SK-N-SH treated with all-trans-retinoic acid at 6 μM for 48 hours (cell line): ENCODE measurements around the gene TSSC4.

Source experiments
- ARNTL ChIP-seq: fragments of 450-650 bp; formaldehyde crosslinking; IDR thresholded peaks from 2 replicates; pipeline ENCODE4 v1.5.0; 2020; ENCODE audit warnings: low read depth, mild to moderate bottlenecking, moderate library complexity, borderline replicate concordance
- BACH2 ChIP-seq: fragments of 250-450 bp; sonication (Bioruptor Pico); IDR thresholded peaks from 2 replicates; pipeline ENCODE4 v1.9.0; 2021; ENCODE audit warnings: mild to moderate bottlenecking, borderline replicate concordance
- GLIS3 ChIP-seq: fragments of 250-450 bp; sonication (Bioruptor Pico); IDR thresholded peaks from 2 replicates; pipeline ENCODE4 v1.5.0; 2020; ENCODE audit warnings: mild to moderate bottlenecking, moderate library complexity
- ISL1 ChIP-seq: fragments of 250-450 bp; sonication (Bioruptor Pico); IDR thresholded peaks from 2 replicates; pipeline ENCODE4 v2.1.2; 2022; ENCODE audit warnings: mild to moderate bottlenecking, moderate library complexity
- POU6F1 ChIP-seq: fragments of 250-450 bp; sonication (Bioruptor Pico); IDR thresholded peaks from 2 replicates; pipeline ENCODE4 v1.8.0; 2021; ENCODE audit warnings: low read depth, mild to moderate bottlenecking, moderate library complexity, borderline replicate concordance
- PPARA ChIP-seq: fragments of 250-450 bp; sonication (Bioruptor Pico); IDR thresholded peaks from 2 replicates; pipeline ENCODE4 v1.5.0; 2020; ENCODE audit warnings: mild to moderate bottlenecking, borderline replicate concordance
- RARB ChIP-seq: fragments of 250-450 bp; sonication (Bioruptor Pico); IDR thresholded peaks from 2 replicates; pipeline ENCODE4 v1.8.0; 2021; ENCODE audit warnings: mild to moderate bottlenecking, moderate library complexity
- ZC3H10 ChIP-seq: fragments of 250-450 bp; sonication (Bioruptor Pico); IDR thresholded peaks from 2 replicates; pipeline ENCODE4 v1.5.1; 2021; ENCODE audit warnings: mild to moderate bottlenecking, moderate library complexity
- ZFP30 ChIP-seq: fragments of 450-650 bp; formaldehyde crosslinking; IDR thresholded peaks from 2 replicates; pipeline ENCODE4 v1.5.0; 2022; ENCODE audit warnings: mild to moderate bottlenecking, moderate library complexity
- ZNF8 ChIP-seq: fragments of 450-650 bp; formaldehyde crosslinking; IDR thresholded peaks from 2 replicates; pipeline ENCODE4 v1.5.0; 2020; ENCODE audit warnings: mild to moderate bottlenecking, moderate library complexity
- TF ChIP-seq, protein P1 (sequence below): fragments of 250-450 bp; sonication (Bioruptor Pico); IDR thresholded peaks from 2 replicates; pipeline ENCODE4 v1.8.0; 2020; ENCODE audit warnings: mild to moderate bottlenecking, moderate library complexity, borderline replicate concordance
- TF ChIP-seq, protein P2 (sequence below): fragments of 250-450 bp; sonication (Bioruptor Pico); IDR thresholded peaks from 2 replicates; pipeline ENCODE4 v1.5.1; 2021; ENCODE audit warnings: mild to moderate bottlenecking, moderate library complexity
- TF ChIP-seq, protein P3 (sequence below): fragments of 250-450 bp; sonication (Bioruptor Pico); IDR thresholded peaks from 2 replicates; pipeline ENCODE4 v1.5.1; 2020; ENCODE audit warnings: low read depth, mild to moderate bottlenecking, moderate library complexity
- TF ChIP-seq, protein P4 (sequence below): fragments of 250-450 bp; sonication (Bioruptor Pico); IDR thresholded peaks from 2 replicates; pipeline ENCODE4 v1.5.0; 2020; ENCODE audit warnings: mild to moderate bottlenecking, moderate library complexity

DNA sequence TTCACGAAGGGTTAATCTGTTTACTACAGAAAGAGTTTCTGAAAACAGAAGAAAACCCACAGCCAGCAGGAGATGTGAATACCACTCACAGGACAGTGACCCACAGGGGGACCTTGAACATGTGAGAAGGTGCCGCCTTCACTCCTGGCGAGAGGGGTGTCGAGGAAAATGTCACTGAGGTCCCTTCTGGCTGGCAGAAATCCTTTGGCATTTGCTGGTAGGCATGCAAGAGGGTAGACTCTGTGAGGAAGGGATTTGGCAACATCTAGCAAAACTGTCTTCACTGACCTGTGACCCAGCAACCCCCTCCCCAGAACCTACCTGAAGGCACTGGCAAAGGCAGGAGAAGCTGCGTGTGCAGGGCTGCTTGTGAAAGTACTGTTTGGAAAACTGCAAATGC, 52.9 kb downstream of the TSSC4 start:
- TF ChIP-seq, protein P1, sequence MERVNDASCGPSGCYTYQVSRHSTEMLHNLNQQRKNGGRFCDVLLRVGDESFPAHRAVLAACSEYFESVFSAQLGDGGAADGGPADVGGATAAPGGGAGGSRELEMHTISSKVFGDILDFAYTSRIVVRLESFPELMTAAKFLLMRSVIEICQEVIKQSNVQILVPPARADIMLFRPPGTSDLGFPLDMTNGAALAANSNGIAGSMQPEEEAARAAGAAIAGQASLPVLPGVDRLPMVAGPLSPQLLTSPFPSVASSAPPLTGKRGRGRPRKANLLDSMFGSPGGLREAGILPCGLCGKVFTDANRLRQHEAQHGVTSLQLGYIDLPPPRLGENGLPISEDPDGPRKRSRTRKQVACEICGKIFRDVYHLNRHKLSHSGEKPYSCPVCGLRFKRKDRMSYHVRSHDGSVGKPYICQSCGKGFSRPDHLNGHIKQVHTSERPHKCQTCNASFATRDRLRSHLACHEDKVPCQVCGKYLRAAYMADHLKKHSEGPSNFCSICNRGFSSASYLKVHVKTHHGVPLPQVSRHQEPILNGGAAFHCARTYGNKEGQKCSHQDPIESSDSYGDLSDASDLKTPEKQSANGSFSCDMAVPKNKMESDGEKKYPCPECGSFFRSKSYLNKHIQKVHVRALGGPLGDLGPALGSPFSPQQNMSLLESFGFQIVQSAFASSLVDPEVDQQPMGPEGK (CRISPR knock-in tag), result no peak
- TF ChIP-seq ARNTL (CRISPR knock-in tag) (no peak), ZNF8 (CRISPR knock-in tag) (no peak), ZC3H10 (CRISPR knock-in tag) (no peak), PPARA (no peak), ZFP30 (no peak), GLIS3 (CRISPR knock-in tag) (no peak), RARB (CRISPR knock-in tag) (no peak), ISL1 (no peak), POU6F1 (CRISPR knock-in tag) (no peak), BACH2 (no peak)
- TF ChIP-seq, protein P2, sequence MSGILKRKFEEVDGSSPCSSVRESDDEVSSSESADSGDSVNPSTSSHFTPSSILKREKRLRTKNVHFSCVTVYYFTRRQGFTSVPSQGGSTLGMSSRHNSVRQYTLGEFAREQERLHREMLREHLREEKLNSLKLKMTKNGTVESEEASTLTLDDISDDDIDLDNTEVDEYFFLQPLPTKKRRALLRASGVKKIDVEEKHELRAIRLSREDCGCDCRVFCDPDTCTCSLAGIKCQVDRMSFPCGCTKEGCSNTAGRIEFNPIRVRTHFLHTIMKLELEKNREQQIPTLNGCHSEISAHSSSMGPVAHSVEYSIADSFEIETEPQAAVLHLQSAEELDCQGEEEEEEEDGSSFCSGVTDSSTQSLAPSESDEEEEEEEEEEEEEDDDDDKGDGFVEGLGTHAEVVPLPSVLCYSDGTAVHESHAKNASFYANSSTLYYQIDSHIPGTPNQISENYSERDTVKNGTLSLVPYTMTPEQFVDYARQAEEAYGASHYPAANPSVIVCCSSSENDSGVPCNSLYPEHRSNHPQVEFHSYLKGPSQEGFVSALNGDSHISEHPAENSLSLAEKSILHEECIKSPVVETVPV (CRISPR knock-in tag), result no peak
- TF ChIP-seq, protein P3, sequence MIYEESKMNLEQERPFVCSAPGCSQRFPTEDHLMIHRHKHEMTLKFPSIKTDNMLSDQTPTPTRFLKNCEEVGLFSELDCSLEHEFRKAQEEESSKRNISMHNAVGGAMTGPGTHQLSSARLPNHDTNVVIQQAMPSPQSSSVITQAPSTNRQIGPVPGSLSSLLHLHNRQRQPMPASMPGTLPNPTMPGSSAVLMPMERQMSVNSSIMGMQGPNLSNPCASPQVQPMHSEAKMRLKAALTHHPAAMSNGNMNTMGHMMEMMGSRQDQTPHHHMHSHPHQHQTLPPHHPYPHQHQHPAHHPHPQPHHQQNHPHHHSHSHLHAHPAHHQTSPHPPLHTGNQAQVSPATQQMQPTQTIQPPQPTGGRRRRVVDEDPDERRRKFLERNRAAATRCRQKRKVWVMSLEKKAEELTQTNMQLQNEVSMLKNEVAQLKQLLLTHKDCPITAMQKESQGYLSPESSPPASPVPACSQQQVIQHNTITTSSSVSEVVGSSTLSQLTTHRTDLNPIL, result no peak
- TF ChIP-seq, protein P4, sequence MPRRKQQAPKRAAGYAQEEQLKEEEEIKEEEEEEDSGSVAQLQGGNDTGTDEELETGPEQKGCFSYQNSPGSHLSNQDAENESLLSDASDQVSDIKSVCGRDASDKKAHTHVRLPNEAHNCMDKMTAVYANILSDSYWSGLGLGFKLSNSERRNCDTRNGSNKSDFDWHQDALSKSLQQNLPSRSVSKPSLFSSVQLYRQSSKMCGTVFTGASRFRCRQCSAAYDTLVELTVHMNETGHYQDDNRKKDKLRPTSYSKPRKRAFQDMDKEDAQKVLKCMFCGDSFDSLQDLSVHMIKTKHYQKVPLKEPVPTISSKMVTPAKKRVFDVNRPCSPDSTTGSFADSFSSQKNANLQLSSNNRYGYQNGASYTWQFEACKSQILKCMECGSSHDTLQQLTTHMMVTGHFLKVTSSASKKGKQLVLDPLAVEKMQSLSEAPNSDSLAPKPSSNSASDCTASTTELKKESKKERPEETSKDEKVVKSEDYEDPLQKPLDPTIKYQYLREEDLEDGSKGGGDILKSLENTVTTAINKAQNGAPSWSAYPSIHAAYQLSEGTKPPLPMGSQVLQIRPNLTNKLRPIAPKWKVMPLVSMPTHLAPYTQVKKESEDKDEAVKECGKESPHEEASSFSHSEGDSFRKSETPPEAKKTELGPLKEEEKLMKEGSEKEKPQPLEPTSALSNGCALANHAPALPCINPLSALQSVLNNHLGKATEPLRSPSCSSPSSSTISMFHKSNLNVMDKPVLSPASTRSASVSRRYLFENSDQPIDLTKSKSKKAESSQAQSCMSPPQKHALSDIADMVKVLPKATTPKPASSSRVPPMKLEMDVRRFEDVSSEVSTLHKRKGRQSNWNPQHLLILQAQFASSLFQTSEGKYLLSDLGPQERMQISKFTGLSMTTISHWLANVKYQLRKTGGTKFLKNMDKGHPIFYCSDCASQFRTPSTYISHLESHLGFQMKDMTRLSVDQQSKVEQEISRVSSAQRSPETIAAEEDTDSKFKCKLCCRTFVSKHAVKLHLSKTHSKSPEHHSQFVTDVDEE (CRISPR knock-in tag), result no peak
